Measurements from ENCODE around the gene RGS13.

DNA sequence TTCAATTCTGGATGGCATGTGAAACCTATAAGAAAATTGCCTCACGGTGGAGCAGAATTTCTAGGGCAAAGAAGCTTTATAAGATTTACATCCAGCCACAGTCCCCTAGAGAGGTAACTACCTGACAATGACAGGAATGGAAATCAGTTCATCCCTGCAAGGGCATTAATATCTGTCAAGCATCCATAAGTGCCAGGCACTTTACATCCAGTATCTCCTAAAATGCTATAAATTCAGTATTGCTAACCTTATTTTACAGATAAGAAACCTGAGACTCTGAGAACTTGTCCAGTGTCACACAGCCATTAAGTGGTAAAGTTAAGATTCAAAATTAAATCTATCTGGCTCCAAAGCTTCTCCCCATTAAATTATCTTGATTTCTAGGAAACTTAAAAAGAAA, 22.3 kb downstream of the RGS13 start:
- TF ChIP-seq POLR2A (IDR thresholded peaks at IDR 0.05; ENCODE audit: low read length): no peak
- TF ChIP-seq GATA1 (IDR thresholded peaks at IDR 0.05; ENCODE audit: low read depth, low read length): no peak

All from erythroblast (primary cell).